Measurements from ENCODE around the gene IGSF23. TPM values are rescaled to one million over a fixed set of nuclear protein-coding genes. Genes with fewer than 3 reads are reported as not detected.

IGSF23 gene
- total and polyA plus RNA-seq, 11 donors, result 0.21 to 3.5 (median 0.83) TPM; not detected in 8

GRCh38 chr19:44597131-44597491, 16.3 kb upstream of the IGSF23 start:
- no peak for TF ChIP-seq POLR2A (IDR thresholded peaks at IDR 0.05)
- no peak for TF ChIP-seq CTCF (IDR thresholded peaks at IDR 0.05)
- WGBS, 4 donors, result 63 to 79% (median 75%) methylated on average over 3 of the region's 3 CpGs
- no peak overlapping the region for H3K27ac ChIP-seq
- no peak for DNase-seq
- H3K9me3 ChIP-seq, result peaks cover 0 to 5% (median 0%) of the 10 kb centered on the region in 12 donors
- H3K27me3 ChIP-seq, result peaks cover 0 to 5% (median 0%) of the 10 kb centered on the region in 9 donors
- no peaks in the 10 kb centered on the region for H3K36me3 ChIP-seq
- ATAC-seq, result no peak
- H3K4me1 ChIP-seq, result peaks cover 0 to 12% (median 5%) of the 10 kb centered on the region in 12 donors
- no peak overlapping the region for H3K4me3 ChIP-seq
- intact Hi-C loops (cut with DNase I), result no loop called here

- intact Hi-C loops (cut with DNase I), result no loop called here
- H3K4me3 ChIP-seq, result no peak overlapping the region
- no peak overlapping the region for H3K27ac ChIP-seq
- DNase-seq (no peak), ATAC-seq (no peak)
- peaks cover 0 to 5% (median 0%) of the 10 kb centered on the region in 12 donors for H3K9me3 ChIP-seq
- no peak for TF ChIP-seq CTCF (IDR thresholded peaks at IDR 0.05)
- TF ChIP-seq POLR2A (IDR thresholded peaks at IDR 0.05), result no peak
- no peaks in the 10 kb centered on the region for H3K36me3 ChIP-seq
- peaks cover 0 to 5% (median 0%) of the 10 kb centered on the region in 9 donors for H3K27me3 ChIP-seq
- peaks cover 0 to 5% (median under 1%) of the 10 kb centered on the region in 12 donors for H3K4me1 ChIP-seq
These were observed 15.0 kb upstream of the IGSF23 start for GRCh38 chr19:44598355-44598754.

GRCh38 chr19:44598880-44599279, 14.5 kb upstream of the IGSF23 start:
- Histone ChIP-seq H3K36me3 (no peaks in the 10 kb centered on the region), H3K27me3 (peaks cover 0 to 5% (median 0%) of the 10 kb centered on the region in 9 donors), H3K4me3 (no peak overlapping the region), H3K9me3 (peaks cover 0 to 5% (median 0%) of the 10 kb centered on the region in 12 donors), H3K27ac (no peak overlapping the region), H3K4me1 (peaks cover 0 to 10% (median 2%) of the 10 kb centered on the region in 12 donors)
- intact Hi-C loops (cut with DNase I), result no loop called here
- TF ChIP-seq CTCF (IDR thresholded peaks at IDR 0.05), result no peak
- TF ChIP-seq POLR2A (IDR thresholded peaks at IDR 0.05), result no peak
- WGBS, 4 donors, result 45 to 60% (median 60%) methylated on average over 3 of the region's 3 CpGs
- DNase-seq (no peak), ATAC-seq (no peak)

GRCh38 chr19:44600466-44600865, 12.9 kb upstream of the IGSF23 start:
- no peak for TF ChIP-seq CTCF (IDR thresholded peaks at IDR 0.05)
- no peak for TF ChIP-seq POLR2A (IDR thresholded peaks at IDR 0.05)
- Histone ChIP-seq H3K27ac (no peak overlapping the region), H3K4me3 (no peak overlapping the region), H3K9me3 (peaks cover 0 to 5% (median 0%) of the 10 kb centered on the region in 12 donors), H3K4me1 (peaks cover 0 to 14% (median 4%) of the 10 kb centered on the region in 12 donors), H3K27me3 (peaks cover 0 to 5% (median 0%) of the 10 kb centered on the region in 9 donors), H3K36me3 (no peaks in the 10 kb centered on the region)
- DNase-seq, result no peak
- WGBS, 4 donors, result 77 to 86% (median 80%) methylated on average over 4 of the region's 4 CpGs
- intact Hi-C loops (cut with DNase I), result no loop called here
- no peak for ATAC-seq
